Mesendoderm (in vitro differentiated cells): Measurements from ENCODE around the gene OSBPL10.

Experiments
- DNase-seq: peaks from one replicate; pipeline ENCODE4 v3.0.0; 2013
- H2AK5ac ChIP-seq: 2 replicates; pipeline ENCODE4 v1.6.1; 2013; ENCODE audit warnings: low read length, inconsistent platforms
- H2BK120ac ChIP-seq: 2 replicates; pipeline ENCODE4 v1.6.1; 2013; ENCODE audit warnings: low read depth, mild to moderate bottlenecking, low read length, moderate library complexity, mixed read lengths
- H2BK15ac ChIP-seq: replicated peaks from 2 replicates; pipeline ENCODE4 v1.6.1; 2013; ENCODE audit warnings: low read depth, mild to moderate bottlenecking, moderate library complexity
- H2BK5ac ChIP-seq: 2 replicates; pipeline ENCODE4 v1.6.1; 2013; ENCODE audit warnings: low read length, inconsistent platforms
- H3K18ac ChIP-seq: 2 replicates; pipeline ENCODE4 v1.6.1; 2013; ENCODE audit warnings: mild to moderate bottlenecking, low read length, mixed read lengths
- H3K23ac ChIP-seq: one replicate; pipeline ENCODE4 v1.6.1; 2013; ENCODE audit warnings: low read length
- H3K27ac ChIP-seq: 2 replicates; pipeline ENCODE4 v1.5.1; 2013; ENCODE audit warnings: low read depth, mild to moderate bottlenecking, inconsistent platforms, low read length, moderate library complexity
- H3K27me3 ChIP-seq: 2 replicates; pipeline ENCODE4 v1.6.1; 2013; ENCODE audit warnings: low read length, control low read depth, mild to moderate bottlenecking, inconsistent platforms; ENCODE audit not compliant: insufficient read depth, poor library complexity
- H3K36me3 ChIP-seq: 2 replicates; pipeline ENCODE4 v1.6.1; 2013; ENCODE audit warnings: low read length, inconsistent platforms; ENCODE audit not compliant: control insufficient read depth, insufficient read depth
- H3K4ac ChIP-seq: one replicate; pipeline ENCODE4 v1.6.1; 2013; ENCODE audit warnings: low read depth, mild to moderate bottlenecking, low read length, moderate library complexity
- H3K4me1 ChIP-seq: 2 replicates; pipeline ENCODE4 v1.6.1; 2013; ENCODE audit warnings: low read depth, low read length, inconsistent platforms; ENCODE audit not compliant: control insufficient read depth
- H3K4me2 ChIP-seq: 2 replicates; pipeline ENCODE4 v1.6.1; 2013; ENCODE audit warnings: low read length
- H3K4me3 ChIP-seq: 2 replicates; pipeline ENCODE4 v1.5.1; 2013; ENCODE audit warnings: mild to moderate bottlenecking, low read length
- H3K56ac ChIP-seq: one replicate; pipeline ENCODE4 v1.6.1; 2013; ENCODE audit warnings: low read length
- H3K79me1 ChIP-seq: 2 replicates; pipeline ENCODE4 v1.6.1; 2013; ENCODE audit warnings: low read length, inconsistent platforms
- H3K79me2 ChIP-seq: 2 replicates; pipeline ENCODE4 v1.6.1; 2013; ENCODE audit warnings: mild to moderate bottlenecking, low read length; ENCODE audit not compliant: control insufficient read depth, insufficient read depth
- H3K9ac ChIP-seq: 2 replicates; pipeline ENCODE4 v1.6.1; 2013; ENCODE audit warnings: low read length, inconsistent platforms
- H4K5ac ChIP-seq: one replicate; pipeline ENCODE4 v1.6.1; 2013; ENCODE audit warnings: low read length
- H4K8ac ChIP-seq: one replicate; pipeline ENCODE4 v1.6.1; 2013; ENCODE audit warnings: low read depth, mild to moderate bottlenecking, control low read depth, low read length, moderate library complexity
- WGBS: extraction: QIAGEN DNeasy Blood & Tissue Kit; methylation state at CpG from one replicate; pipeline ENCODE4 v1.1.7; 2013; ENCODE audit warnings: low lambda C conversion rate, missing lambda C conversion rate; ENCODE audit not compliant: insufficient coverage; ENCODE audit errors: extremely low coverage; 5-methylcytosine and 5-hydroxymethylcytosine counted together

OSBPL10 gene

DNA sequence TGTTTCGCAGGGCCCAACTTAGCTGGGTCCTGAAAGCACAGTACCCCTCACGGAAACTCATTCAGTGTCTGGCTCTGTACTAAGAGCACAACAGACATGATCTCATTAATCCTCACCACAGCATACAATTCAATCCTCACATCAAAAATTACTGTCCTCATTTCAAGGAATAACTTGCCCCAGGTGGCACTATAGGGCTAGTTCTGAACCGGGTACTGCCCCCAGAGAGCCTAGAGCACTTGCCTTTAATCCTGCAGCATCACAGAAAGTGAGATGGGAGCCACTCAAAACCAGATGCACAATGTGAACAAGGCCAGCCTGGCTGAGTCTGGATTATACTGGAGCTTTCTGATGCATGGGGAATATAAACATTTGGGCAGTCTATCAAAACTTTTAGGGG, 122.6 kb downstream of the OSBPL10 start:
- Histone ChIP-seq H2BK5ac (no peak overlapping the region), H3K56ac (no peak overlapping the region), H3K36me3 (no peaks in the 10 kb centered on the region), H3K4me1 (no peaks in the 10 kb centered on the region), H2BK120ac (no peak overlapping the region), H3K9ac (no peak overlapping the region), H2AK5ac (no peak overlapping the region), H3K18ac (no peak overlapping the region), H3K4me2 (no peak overlapping the region), H4K5ac (no peak overlapping the region), H3K23ac (no peak overlapping the region), H3K27ac (no peak overlapping the region), H2BK15ac (no peak overlapping the region), H3K79me2 (no peaks in the 10 kb centered on the region), H3K79me1 (peaks cover 1% of the 10 kb centered on the region), H3K27me3 (no peaks in the 10 kb centered on the region), H3K4me3 (no peak overlapping the region), H3K4ac (no peak overlapping the region), H4K8ac (no peak overlapping the region)
- no peak for DNase-seq
- no CpG with 5 or more reads among the region's 3 CpGs for WGBS

DNA sequence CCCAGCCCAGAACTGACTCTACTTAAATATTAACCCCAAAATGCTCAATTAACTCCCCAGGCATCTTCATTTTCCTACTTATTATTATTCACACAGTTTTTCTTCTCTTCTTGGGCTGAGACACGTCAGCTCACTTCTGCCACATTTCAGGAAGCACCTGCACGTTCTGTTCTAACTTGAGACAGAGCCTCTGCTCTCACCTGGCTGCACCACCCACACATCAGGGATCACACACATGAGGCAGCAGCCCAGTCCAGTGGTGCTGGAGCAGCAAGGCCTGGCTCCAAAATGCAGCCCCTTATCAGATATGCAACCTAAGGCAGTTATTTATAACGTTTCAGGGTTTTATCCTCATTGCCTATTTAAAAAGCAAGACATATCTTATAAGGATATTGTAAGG, 127.5 kb downstream of the OSBPL10 start:
- Histone ChIP-seq H2BK120ac (no peak overlapping the region), H3K4me1 (peaks cover 1% of the 10 kb centered on the region), H3K23ac (no peak overlapping the region), H3K79me2 (no peaks in the 10 kb centered on the region), H3K4me2 (no peak overlapping the region), H3K27me3 (no peaks in the 10 kb centered on the region), H3K4me3 (no peak overlapping the region), H3K36me3 (no peaks in the 10 kb centered on the region), H3K9ac (no peak overlapping the region), H3K18ac (no peak overlapping the region), H3K27ac (no peak overlapping the region), H2BK5ac (no peak overlapping the region), H3K56ac (no peak overlapping the region), H4K8ac (no peak overlapping the region), H3K79me1 (peaks cover 1% of the 10 kb centered on the region), H2BK15ac (no peak overlapping the region), H4K5ac (no peak overlapping the region), H2AK5ac (no peak overlapping the region), H3K4ac (no peak overlapping the region)
- DNase-seq: no peak
- no CpG with 5 or more reads among the region's 3 CpGs for WGBS

DNA sequence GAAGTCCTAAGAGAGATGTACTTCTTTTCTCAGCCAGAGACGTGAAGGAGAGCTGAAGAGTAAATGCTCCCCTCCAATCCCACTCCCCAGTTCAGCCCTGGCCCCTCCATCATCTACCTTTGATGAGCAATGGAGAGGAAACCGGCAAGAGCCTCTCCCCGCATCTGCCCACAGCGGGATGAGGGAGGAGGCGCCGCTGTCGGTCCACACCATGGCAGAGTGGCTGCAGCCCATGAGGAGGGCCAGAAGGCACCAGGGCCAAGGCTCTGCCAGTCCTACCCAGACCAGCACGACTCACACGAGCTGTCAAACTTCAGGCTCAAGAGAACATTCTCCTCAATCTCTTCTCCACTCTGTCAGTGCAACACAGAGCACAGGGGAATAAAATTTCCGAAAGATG, 129.8 kb downstream of the OSBPL10 start:
- H2BK15ac ChIP-seq: no peak overlapping the region
- no peak overlapping the region for H3K18ac ChIP-seq
- no peak overlapping the region for H3K4me2 ChIP-seq
- H2BK120ac ChIP-seq: no peak overlapping the region
- no peak overlapping the region for H4K8ac ChIP-seq
- no peak overlapping the region for H3K4ac ChIP-seq
- DNase-seq: no peak
- H3K9ac ChIP-seq: no peak overlapping the region
- no peak overlapping the region for H3K4me3 ChIP-seq
- H3K27ac ChIP-seq: no peak overlapping the region
- no peak overlapping the region for H3K23ac ChIP-seq
- no peaks in the 10 kb centered on the region for H3K27me3 ChIP-seq
- H2BK5ac ChIP-seq: no peak overlapping the region
- no peaks in the 10 kb centered on the region for H3K36me3 ChIP-seq
- no peaks in the 10 kb centered on the region for H3K79me2 ChIP-seq
- H3K56ac ChIP-seq: no peak overlapping the region
- H3K79me1 ChIP-seq: peaks cover 1% of the 10 kb centered on the region
- H3K4me1 ChIP-seq: peaks cover 1% of the 10 kb centered on the region
- H2AK5ac ChIP-seq: no peak overlapping the region
- no peak overlapping the region for H4K5ac ChIP-seq
- no CpG with 5 or more reads among the region's 10 CpGs for WGBS

DNA sequence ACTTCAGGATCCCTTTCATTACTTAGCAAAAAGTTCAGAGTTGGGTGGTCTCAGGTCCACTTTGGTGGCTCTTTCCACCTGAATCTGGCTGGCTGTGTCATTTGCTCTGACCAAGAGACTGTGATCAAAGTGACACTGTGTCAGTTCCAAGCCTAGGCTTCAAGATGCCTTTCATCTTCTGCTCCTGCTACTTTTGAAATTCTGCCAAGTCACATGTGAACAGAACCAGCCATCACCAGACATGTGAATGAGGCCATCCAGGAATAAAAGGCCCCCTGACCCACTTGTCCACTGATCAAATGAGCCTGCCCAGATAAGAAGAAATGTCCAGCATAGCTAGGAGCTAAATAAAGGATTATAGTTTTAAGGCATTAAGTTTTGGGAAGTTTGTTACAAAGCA, 132.2 kb downstream of the OSBPL10 start:
- Histone ChIP-seq H3K27me3 (no peaks in the 10 kb centered on the region), H4K8ac (no peak overlapping the region), H3K56ac (no peak overlapping the region), H3K4me1 (peaks cover 1% of the 10 kb centered on the region), H4K5ac (no peak overlapping the region), H2BK5ac (no peak overlapping the region), H3K9ac (no peak overlapping the region), H3K4me3 (no peak overlapping the region), H3K18ac (no peak overlapping the region), H2BK15ac (no peak overlapping the region), H3K36me3 (no peaks in the 10 kb centered on the region), H2AK5ac (no peak overlapping the region), H2BK120ac (no peak overlapping the region), H3K79me2 (no peaks in the 10 kb centered on the region), H3K4me2 (no peak overlapping the region), H3K4ac (no peak overlapping the region), H3K79me1 (no peaks in the 10 kb centered on the region), H3K23ac (no peak overlapping the region), H3K27ac (no peak overlapping the region)
- no peak for DNase-seq

DNA sequence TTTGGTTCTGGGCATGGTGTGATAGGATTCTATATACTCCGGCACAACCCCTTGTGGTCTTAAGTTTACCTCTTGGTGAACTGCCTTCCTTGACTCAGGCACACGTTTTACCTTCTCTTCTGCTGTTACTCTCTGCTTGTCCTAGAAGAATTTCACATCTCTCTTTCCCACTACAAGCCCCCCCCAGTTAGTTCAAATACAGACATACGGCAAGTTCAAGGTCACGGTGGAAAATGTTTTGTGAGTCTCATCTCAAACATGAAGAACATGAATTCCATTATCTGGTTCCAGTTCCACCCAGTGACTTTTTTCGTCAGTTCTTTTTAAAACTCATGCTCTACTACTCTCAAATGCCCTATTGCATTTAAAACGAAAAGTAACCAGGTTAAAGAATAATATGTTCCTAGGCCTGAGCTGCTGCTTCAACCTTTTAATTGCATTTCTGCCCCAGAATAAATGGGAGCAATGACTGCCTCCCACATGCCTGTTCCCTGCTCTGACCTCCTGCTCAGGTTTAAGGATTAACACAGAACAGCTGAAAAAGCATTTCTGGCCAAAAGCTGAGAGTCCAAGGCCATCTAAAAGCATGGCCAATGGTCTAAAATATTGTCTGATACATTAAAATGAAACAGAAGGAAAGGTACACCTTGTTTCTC, 132.8 kb downstream of the OSBPL10 start:
- Histone ChIP-seq H2BK15ac (no peak overlapping the region), H3K18ac (no peak overlapping the region), H3K27me3 (no peaks in the 10 kb centered on the region), H3K4me2 (no peak overlapping the region), H2BK5ac (no peak overlapping the region), H3K79me2 (no peaks in the 10 kb centered on the region), H3K4me1 (peaks cover 1% of the 10 kb centered on the region), H2AK5ac (no peak overlapping the region), H3K79me1 (no peaks in the 10 kb centered on the region), H4K8ac (no peak overlapping the region), H2BK120ac (no peak overlapping the region), H3K9ac (no peak overlapping the region), H3K23ac (no peak overlapping the region), H3K56ac (no peak overlapping the region), H3K4me3 (no peak overlapping the region), H4K5ac (no peak overlapping the region), H3K36me3 (no peaks in the 10 kb centered on the region), H3K27ac (no peak overlapping the region), H3K4ac (no peak overlapping the region)
- WGBS: no CpG with 5 or more reads among the region's 6 CpGs
- DNase-seq: no peak

DNA sequence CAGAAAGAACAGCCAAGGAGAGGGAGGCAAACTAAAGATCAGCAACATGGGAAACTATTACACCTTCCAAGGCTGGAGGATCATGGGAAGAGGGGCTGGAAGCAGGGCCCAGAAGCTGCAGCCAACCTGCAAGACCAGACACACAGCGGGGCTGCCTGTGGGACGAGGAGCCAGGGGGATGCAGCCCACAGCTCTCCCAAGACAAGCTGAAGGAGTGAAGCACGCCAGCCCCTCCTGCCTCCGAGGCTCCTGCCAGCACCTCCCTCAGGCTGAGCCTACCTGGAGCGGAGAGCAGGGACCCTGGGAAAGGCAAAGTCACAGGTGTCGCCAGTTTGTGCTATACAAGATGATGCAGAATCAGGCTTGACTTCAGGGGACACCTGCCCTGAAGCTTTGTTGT, 133.3 kb downstream of the OSBPL10 start:
- Histone ChIP-seq H3K4me2 (no peak overlapping the region), H3K4ac (no peak overlapping the region), H3K4me3 (no peak overlapping the region), H2BK15ac (no peak overlapping the region), H2AK5ac (no peak overlapping the region), H3K27me3 (no peaks in the 10 kb centered on the region), H3K79me2 (no peaks in the 10 kb centered on the region), H3K79me1 (peaks cover 2% of the 10 kb centered on the region), H3K18ac (no peak overlapping the region), H3K4me1 (peaks cover 7% of the 10 kb centered on the region), H3K36me3 (no peaks in the 10 kb centered on the region), H4K5ac (no peak overlapping the region), H2BK5ac (no peak overlapping the region), H2BK120ac (no peak overlapping the region), H4K8ac (no peak overlapping the region), H3K23ac (no peak overlapping the region), H3K56ac (no peak overlapping the region), H3K27ac (no peak overlapping the region), H3K9ac (no peak overlapping the region)
- DNase-seq: no peak
- no CpG with 5 or more reads among the region's 6 CpGs for WGBS
